ENCODE measurements around the gene FAM24B. TPM values are rescaled to one million over a fixed set of nuclear protein-coding genes. Genes with fewer than 3 reads are reported as not detected.

The FAM24B gene
- total RNA-seq, 1 donor from 2014 or later, result 3.8 TPM

- DNase-seq, result no peak
These were observed 15.0 kb upstream of the FAM24B start for GRCh38 chr10:122894261-122894944.

GRCh38 chr10:122884166-122884565 is 4.8 kb upstream of the FAM24B start:
- DNase-seq (no peak), ATAC-seq (no peak)
- no peak overlapping the region for H3K4me3 ChIP-seq
- H3K4me1 ChIP-seq, result peaks cover 5% of the 10 kb centered on the region
- H3K9me3 ChIP-seq, result no peaks in the 10 kb centered on the region
- H3K36me3 ChIP-seq, result no peaks in the 10 kb centered on the region
- no peaks in the 10 kb centered on the region for H3K27me3 ChIP-seq (ENCODE audit: low read depth)
- H3K27ac ChIP-seq, result no peak overlapping the region
- TF ChIP-seq CTCF (IDR thresholded peaks at IDR 0.05), result no peak
- intact Hi-C loops (cut with DNase I), result no loop called here

More at GRCh38 chr10:122894261-122894944, 15.0 kb upstream of the FAM24B start:
- no peak for TF ChIP-seq CTCF (IDR thresholded peaks at IDR 0.05)
- ATAC-seq, result no peak
- Histone ChIP-seq H3K4me3 (no peak overlapping the region), H3K27me3 (ENCODE audit: low read depth) (no peaks in the 10 kb centered on the region), H3K27ac (no peak overlapping the region), H3K9me3 (no peaks in the 10 kb centered on the region), H3K4me1 (no peaks in the 10 kb centered on the region), H3K36me3 (no peaks in the 10 kb centered on the region)
- intact Hi-C loops (cut with DNase I), result no loop called here

- intact Hi-C loops (cut with DNase I), result no loop called here
- Histone ChIP-seq H3K27me3 (ENCODE audit: low read depth) (no peaks in the 10 kb centered on the region), H3K36me3 (no peaks in the 10 kb centered on the region), H3K4me3 (no peak overlapping the region), H3K27ac (no peak overlapping the region), H3K4me1 (peaks cover 5% of the 10 kb centered on the region), H3K9me3 (no peaks in the 10 kb centered on the region)
- no peak for TF ChIP-seq CTCF (IDR thresholded peaks at IDR 0.05)
- ATAC-seq, result no peak
- no peak for DNase-seq
These were observed 3.4 kb upstream of the FAM24B start for GRCh38 chr10:122882766-122883165.

- Histone ChIP-seq H3K4me3 (peak overlapping the region; percentile 65), H3K36me3 (no peaks in the 10 kb centered on the region), H3K9me3 (no peaks in the 10 kb centered on the region), H3K27me3 (ENCODE audit: low read depth) (no peaks in the 10 kb centered on the region), H3K4me1 (peaks cover 5% of the 10 kb centered on the region), H3K27ac (peak overlapping the region; percentile 56)
- ATAC-seq (peak; percentile 20 to 36), DNase-seq (no peak)
- TF ChIP-seq CTCF (IDR thresholded peaks at IDR 0.05), result no peak
- intact Hi-C loops (cut with DNase I), result no loop called here
These were observed 512 bp downstream of the FAM24B start for GRCh38 chr10:122878799-122879338.

GRCh38 chr10:122877264-122877663 is 2.1 kb downstream of the FAM24B start:
- DNase-seq (no peak), ATAC-seq (no peak)
- no peak overlapping the region for H3K4me3 ChIP-seq
- H3K27me3 ChIP-seq (ENCODE audit: low read depth), result no peaks in the 10 kb centered on the region
- TF ChIP-seq CTCF (IDR thresholded peaks at IDR 0.05), result no peak
- intact Hi-C loops (cut with DNase I), result no loop called here
- H3K27ac ChIP-seq, result no peak overlapping the region
- H3K36me3 ChIP-seq, result no peaks in the 10 kb centered on the region
- no peaks in the 10 kb centered on the region for H3K9me3 ChIP-seq
- peaks cover 5% of the 10 kb centered on the region for H3K4me1 ChIP-seq

All from lower lobe of right lung (tissue), 2 donors.